Measurements from ENCODE around the gene ECE2.

The ECE2 gene

DNA sequence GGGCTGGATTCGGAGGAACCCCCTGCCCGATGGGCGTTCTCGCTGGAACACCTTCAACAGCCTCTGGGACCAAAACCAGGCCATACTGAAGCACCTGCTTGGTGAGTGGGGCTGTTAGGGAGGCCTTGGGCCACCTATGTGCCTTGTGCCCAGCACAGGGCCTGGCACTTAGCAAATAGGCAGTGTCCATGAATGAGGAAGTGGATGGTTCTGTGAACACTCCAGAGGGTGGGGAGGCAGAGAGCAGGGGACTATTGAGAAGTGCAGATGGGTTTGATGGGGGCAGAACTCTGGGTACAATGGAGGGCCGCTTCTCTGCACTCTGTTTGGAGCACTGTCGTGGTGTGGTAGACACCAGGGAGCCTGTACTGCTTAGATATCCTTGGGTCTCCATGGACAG lies 1.5 kb downstream of the ECE2 start:
- no peak for DNase-seq

DNA sequence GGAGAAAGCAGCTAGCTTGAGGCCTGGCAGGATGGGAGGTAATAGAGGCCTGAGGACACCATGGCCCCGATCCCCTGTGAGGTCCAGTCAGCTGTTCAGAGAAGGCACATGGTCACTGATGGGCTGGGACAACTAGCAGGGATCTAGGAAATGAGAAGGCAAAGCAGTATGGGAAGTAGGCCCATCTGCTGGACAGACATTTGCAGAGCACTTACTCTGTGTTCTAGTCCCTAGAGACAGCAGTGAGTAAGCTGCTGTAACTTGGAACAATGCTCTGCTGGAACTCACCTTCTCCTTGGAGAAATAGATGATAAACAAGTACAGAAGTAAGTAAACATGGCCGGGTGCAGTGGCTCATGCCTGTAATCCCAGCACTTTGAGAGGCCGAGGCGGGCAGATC lies 7.1 kb downstream of the ECE2 start:
- DNase-seq: no peak

DNA sequence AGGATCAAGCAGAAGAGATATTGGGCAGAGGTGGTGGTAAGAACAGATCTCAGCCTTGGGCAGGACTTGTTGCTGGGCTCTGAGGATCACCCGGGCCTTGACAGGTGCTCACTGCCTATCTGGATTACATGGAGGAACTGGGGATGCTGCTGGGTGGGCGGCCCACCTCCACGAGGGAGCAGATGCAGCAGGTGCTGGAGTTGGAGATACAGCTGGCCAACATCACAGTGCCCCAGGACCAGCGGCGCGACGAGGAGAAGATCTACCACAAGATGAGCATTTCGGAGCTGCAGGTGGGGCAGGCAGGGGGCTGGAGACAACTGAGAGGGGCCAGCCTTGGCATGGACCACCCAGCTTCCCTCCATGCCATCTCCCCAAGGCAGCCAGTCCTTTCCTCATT lies 7.9 kb downstream of the ECE2 start:
- no peak for DNase-seq

DNA sequence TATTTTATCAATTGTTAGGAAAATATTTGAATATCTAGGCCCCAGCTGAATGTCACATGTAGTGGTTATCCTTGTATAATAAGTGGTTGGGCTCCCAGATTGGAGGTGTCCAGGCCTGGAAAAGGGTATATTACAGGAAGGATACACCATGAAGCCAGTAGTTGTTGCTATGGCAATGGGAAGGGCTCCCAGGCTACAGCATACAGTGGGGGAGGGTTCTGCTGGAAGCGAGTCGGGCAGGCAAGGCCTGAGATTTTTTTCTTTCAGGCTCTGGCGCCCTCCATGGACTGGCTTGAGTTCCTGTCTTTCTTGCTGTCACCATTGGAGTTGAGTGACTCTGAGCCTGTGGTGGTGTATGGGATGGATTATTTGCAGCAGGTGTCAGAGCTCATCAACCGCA lies 8.9 kb downstream of the ECE2 start:
- DNase-seq: peak; percentile 69

DNA sequence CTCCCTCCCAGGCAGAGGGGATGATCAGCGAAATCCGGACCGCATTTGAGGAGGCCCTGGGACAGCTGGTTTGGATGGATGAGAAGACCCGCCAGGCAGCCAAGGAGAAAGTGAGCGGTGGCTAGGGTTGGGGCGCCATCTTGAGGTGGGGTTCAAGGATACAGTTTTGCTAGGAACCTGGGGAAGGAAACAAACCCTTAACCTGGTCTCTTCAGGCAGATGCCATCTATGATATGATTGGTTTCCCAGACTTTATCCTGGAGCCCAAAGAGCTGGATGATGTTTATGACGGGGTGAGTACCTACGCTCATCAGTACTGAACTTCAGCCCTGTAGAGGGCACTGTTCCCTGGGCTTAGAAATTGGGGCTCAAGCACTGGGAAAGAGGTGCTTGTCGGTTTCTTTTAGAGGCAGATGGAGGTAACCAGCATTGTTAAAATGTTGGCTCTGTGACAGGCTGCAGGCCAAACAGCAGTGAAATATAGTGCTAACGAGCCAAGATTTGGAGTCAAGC lies 13.7 kb downstream of the ECE2 start:
- DNase-seq: peak; percentile 46

DNA sequence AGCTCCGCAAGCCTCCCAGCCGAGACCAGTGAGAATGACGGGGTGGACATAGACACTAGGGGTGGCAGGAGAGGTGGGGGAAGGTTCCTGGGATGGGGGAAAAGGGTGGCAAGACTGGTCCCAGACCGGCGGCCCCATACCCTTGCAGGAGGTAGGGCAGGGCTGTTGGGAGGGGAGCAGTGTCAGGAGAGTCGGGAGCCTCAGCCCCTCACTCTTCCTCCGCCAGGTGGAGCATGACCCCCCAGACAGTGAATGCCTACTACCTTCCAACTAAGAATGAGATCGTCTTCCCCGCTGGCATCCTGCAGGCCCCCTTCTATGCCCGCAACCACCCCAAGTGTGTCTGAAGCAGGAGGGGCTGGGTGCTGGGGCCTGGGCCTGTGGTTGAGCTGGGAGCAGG lies 14.5 kb downstream of the ECE2 start:
- DNase-seq: no peak

DNA sequence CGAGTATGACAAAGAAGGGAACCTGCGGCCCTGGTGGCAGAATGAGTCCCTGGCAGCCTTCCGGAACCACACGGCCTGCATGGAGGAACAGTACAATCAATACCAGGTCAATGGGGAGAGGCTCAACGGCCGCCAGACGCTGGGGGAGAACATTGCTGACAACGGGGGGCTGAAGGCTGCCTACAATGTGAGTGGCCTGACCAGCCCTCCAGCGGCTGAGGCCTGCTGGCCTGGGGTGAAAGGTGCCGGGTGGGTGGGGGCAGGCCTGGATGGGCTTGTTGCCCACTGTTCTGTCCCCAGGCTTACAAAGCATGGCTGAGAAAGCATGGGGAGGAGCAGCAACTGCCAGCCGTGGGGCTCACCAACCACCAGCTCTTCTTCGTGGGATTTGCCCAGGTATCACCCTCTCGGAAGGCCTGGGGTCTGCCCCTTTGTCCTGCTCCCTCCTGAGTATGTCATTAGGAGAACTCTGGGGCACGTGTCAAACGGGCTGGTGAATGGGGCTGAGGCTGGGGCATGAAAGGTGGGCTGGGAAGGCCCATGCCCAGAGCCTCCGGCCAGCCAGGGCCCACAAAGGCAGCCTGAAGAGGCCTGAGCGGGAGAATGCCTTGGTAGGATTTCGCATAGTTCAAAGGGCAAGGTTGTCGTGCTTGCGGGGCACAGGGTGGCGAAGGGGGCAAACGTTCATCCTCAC lies 15.4 kb downstream of the ECE2 start:
- no peak for DNase-seq

DNA sequence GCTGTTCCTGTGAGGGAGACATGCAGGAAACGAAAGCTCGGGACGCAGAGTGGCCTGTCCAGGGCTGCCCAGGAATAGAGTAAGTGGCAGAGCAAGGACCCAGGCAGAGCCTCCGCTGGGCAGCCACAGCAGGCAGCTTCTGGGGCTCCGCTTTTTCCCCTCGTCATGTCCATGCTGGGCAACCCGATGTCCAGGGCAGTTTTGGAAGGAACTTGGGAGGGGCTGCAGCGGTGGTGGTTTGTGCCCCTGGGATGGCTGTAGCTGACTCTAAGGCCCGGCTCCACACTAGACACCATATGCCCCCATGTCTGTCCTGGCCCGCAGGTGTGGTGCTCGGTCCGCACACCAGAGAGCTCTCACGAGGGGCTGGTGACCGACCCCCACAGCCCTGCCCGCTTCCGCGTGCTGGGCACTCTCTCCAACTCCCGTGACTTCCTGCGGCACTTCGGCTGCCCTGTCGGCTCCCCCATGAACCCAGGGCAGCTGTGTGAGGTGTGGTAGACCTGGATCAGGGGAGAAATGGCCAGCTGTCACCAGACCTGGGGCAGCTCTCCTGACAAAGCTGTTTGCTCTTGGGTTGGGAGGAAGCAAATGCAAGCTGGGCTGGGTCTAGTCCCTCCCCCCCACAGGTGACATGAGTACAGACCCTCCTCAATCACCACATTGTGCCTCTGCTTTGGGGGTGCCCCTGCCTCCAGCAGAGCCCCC lies 16.1 kb downstream of the ECE2 start:
- no peak for DNase-seq

DNA sequence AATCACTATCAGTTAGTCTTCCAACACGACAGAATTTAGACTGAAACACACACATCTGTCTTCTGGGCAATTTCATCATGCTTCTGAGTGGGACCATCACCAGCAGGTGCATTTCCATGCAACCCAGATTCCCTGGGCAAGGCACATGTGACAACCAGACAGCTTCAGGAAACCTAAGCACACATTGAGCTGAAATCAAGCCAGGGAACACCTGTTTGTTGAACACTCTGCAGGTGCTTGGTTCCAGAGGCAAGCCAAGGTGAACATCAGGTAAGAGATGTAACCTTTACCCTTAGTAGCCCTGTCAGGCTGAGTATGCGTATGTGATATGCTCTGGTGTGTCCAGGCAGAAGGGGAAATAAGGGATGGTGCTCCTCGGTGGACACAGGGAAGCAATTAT lies 19.9 kb downstream of the ECE2 start:
- DNase-seq: no peak

DNA sequence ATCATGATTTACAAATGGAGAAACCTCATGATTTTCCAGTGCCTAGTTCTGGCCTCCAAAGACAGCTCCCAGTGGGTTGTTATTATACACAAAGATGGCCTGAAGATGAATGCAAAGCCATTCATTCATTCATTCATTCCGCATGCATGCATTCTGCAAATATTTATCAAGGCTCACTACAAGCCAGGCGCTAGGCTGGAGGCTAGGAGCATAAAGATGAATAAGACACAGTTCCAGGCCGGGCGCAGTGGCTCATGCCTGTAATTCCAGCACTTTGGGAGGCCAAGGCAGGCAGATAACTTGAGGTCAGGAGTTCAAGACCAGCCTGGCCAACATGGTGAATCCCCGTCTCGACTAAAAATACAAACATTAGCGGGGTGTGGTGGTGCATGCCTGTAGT lies 20.8 kb downstream of the ECE2 start:
- no peak for DNase-seq

DNA sequence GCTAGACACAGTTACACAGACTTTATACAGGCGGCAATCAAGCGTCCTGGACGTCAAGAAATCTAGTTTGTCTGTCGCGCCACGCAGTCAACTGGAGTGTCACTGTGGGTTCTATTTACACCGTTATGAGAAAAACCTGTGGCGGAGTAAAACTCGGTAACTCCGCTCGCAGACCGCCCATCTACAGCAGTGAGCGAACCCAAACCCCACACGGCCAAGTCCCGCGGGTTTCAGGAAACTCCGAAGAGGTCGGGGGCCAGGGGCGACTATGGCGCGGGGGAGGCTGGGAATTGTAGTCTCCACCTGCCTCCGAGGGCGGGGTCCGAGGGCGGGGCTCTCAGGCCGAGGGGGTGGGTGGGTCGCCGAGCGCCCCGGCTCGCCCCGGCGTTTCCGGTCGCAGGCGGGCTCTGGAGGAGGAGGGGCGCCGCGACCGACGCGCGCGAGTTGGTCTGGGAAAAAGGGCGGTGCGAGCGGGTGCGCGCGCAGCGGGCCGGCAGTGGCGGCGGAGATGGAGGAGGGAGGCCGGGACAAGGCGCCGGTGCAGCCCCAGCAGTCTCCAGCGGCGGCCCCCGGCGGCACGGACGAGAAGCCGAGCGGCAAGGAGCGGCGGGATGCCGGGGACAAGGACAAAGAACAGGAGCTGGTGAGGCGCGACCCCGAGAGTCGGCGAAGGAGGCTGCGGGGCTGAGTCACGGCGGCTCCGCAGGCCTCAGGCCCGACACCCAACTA lies 23.1 kb downstream of the ECE2 start, which contains the start of gene PSMD2:
Gene PSMD2 (plus strand): TSS at position 483 of the 729 bp plus-strand sequence. CDS start 26 bp downstream, at position 509.
- peak; percentile 97 for DNase-seq

DNA sequence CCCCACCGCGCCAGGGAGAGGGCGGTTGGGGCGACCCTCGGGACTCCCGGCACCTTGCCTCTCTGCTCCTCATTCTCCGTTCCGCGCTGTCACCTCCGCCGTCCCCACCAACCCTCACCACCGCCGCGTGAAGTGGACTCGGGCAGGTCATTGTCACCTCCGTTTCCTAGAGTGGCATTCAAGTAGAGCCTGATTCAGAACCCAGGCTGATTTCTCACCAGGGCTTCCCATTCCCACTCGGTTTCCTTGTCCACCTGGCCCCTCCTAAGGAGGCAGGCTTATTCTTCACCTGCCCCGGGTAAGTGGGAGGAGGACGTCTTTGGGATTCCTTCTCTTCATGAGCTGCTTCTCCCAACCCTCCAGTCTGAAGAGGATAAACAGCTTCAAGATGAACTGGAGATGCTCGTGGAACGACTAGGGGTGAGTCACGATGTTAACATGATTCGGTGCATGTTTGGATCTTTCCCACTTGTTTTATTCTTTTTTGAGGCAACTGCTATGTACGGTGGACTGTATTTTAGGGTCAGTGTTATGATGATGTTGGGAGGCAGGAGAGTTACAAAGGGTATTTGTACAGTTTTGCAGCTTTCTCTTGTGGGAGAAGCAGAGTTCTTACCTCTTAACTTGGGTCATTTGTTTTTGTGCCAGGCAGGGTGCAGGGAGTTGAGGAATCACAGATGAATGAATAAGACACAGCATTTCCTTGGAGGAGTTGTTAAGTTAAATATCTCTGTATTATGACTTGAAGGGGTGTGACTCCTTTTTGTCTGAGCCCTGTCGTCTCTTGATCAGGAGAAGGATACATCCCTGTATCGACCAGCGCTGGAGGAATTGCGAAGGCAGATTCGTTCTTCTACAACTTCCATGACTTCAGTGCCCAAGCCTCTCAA lies 23.9 kb downstream of the ECE2 start:
- DNase-seq: peak; percentile 44

DNA sequence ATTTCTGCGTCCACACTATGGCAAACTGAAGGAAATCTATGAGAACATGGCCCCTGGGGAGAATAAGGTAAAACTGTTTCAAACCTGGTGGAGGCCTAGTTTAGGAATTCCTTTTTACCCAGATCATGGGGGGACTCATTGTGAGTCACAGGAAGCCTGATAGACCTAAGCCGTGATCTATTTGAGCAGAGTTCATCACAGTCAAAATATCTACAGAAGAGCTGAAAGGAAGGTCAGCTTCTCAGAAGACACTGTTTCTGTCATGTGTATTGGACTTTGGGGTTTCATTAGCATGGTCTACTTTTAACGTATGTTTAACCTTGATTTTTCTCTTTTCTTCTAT lies 24.5 kb downstream of the ECE2 start:
- DNase-seq: peak; percentile 82

DNA sequence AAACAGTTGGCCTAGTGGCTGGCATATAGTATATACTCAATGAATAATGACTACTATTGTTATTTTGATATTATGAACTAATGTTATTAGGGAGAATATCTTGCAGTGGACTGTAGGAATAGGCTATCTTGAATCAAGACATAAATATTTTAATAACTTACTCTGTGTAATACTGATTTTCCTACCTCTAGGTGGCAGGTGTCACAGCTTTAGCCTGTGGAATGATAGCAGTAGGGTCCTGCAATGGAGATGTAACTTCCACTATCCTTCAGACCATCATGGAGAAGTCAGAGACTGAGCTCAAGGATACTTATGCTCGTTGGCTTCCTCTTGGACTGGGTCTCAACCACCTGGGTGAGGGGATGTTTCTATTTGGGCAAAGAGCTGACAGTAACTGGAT lies 29.8 kb downstream of the ECE2 start:
- DNase-seq: peak; percentile 20

DNA sequence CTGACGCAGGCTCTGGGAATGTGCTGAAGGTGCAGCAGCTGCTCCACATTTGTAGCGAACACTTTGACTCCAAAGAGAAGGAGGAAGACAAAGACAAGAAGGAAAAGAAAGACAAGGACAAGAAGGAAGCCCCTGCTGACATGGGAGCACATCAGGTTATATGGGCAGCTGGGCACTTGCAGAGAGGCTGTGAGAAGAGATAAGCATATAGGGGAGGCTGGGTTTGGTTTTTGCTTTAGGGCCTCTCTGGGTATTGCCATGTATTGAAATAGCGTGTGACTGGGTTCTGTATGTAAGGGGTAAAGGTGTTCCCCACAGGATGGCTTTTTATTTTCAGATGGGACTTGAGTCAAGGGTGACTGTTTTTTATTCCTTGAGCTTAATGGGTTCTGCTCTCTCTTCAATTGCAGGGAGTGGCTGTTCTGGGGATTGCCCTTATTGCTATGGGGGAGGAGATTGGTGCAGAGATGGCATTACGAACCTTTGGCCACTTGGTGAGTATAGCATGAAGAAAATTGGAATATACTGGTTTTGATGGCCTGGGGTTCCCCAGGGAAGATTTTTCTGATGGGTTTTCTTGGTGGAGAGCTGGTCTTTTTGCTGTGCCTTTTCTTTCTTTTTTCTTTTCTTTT lies 30.6 kb downstream of the ECE2 start:
- DNase-seq: no peak

DNA sequence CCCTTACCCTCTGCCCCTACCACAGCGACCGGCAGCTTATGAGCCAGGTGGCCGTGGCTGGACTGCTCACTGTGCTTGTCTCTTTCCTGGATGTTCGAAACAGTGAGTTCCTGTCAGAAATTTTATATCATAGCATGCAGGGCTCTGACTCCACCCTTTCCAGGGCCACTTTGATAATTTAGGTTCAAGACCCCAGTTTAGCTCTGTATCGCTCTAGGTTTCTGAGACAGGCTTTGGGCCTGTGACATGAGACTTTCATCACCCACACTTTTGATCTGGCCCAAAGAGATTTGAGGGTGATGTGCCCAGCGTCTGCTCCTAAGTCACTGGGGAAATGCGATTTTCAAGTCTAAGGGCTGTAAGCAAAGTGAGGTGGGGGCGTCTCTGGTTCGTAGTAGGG lies 32.1 kb downstream of the ECE2 start:
- no peak for DNase-seq

DNA sequence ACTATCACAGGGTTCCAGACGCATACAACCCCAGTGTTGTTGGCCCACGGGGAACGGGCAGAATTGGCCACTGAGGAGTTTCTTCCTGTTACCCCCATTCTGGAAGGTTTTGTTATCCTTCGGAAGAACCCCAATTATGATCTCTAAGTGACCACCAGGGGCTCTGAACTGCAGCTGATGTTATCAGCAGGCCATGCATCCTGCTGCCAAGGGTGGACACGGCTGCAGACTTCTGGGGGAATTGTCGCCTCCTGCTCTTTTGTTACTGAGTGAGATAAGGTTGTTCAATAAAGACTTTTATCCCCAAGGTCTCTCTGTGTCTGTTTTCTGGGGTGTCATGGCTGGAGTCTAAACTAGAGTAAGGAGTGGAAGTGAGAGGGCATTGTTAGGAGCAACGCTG lies 32.9 kb downstream of the ECE2 start:
- no peak for DNase-seq

DNA sequence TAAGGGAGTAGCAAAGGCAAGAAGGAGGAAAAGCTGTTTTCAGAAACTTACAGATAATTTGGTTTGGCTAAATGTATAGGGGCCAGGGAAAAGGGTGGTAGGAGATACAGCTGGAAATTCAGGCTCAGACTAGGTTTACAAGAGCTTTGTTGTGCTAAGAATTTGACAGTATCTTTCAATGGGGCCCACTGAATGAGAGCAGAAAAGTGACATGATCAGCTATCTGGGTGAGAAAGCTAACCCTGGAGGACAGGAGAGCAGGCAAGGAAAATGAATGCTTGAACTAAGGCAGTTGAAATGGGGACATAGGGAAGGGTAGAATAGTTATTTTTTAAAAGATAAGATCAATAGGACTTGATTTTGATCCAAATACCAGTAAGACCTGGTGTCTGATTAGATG lies 35.8 kb downstream of the ECE2 start:
- DNase-seq: no peak

DNA sequence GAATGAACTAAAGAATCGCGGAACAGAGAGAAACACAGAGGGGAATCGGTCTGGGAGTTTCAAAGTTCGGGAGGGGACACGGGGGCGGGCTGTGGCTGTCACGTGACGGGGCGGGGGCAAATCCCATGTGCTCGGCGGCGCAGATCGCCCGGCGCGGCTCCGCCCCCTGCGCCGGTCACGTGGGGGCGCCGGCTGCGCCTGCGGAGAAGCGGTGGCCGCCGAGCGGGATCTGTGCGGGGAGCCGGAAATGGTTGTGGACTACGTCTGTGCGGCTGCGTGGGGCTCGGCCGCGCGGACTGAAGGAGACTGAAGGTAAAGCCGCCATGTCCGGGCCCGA lies 38.5 kb downstream of the ECE2 start, which contains the start of gene EIF4G1:
Gene EIF4G1 (plus strand): TSS at position 244 of the 337 bp plus-strand sequence. CDS start 1,191 bp downstream, outside the sequence.
- DNase-seq: peak; percentile 94

DNA sequence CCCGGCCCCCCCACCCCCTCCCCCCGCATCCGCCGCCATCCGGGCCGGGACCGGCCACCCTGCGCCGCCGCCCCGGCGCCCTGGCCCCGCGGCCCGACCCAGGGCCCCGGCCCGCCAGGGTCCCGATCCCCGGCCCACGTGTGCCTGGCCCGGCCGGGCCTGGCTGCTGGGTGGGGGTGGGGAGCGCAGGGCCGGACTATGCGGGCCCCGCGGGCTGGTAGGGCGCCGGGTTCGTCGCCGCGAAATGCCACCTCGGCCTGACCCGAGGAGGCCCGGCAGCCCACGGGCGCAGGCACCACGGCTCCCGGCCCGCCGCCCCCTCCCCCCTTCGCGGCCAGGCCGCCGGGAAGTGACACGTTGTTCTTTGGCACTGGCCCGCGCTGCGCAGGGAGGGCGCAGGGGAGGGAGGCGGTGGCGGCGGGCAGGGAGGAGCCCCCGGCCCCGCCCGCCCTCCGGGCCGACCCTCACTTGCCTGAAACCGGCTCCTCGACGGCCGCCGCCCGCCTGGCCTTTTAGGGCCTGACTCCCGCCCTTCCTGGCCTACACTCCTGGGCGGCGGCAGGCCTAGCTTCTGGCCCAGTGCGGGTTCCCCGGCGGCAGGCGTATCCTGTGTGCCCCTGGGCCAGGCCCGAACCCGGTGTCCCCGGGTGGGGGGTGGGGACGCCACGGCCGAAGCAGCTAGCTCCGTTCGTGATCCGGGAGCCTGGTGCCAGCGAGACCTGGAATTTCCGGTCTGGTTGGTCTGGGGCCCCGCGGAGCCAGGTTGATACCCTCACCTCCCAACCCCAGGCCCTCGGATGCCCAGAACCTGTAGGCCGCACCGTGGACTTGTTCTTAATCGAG lies 39.1 kb downstream of the ECE2 start:
- DNase-seq: peak; percentile 87

DNA sequence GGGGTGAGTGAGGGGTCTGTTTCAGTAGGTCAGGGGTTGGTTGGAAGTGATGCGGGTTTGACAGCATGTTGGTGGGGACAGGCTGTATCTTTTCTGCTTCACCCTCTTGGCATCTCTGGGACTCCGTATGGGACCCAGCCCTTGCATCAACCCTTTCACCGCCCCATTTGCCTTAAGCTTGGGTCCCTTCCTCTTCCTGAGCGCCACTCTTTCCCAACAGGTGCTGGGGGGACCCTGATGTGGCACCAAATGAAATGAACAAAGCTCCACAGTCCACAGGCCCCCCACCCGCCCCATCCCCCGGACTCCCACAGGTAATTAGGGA lies 39.7 kb downstream of the ECE2 start:
- DNase-seq: no peak

All from fibroblast of skin of right biceps (primary cell).